CD4-positive, alpha-beta T cell treated with Interleukin-15 for 1 hour (primary cell): ENCODE results near the gene RPS29.

ENCODE experiments used
- DNase-seq: peaks from one replicate; pipeline ENCODE4 v3.0.0-alpha.2; 2020

The RPS29 gene

GRCh38 chr14:49549446-49549845, 36.7 kb downstream of the RPS29 start:
- no peak for DNase-seq

GRCh38 chr14:49546766-49547165, 39.4 kb downstream of the RPS29 start:
- DNase-seq = no peak

GRCh38 chr14:49545716-49546115, 40.5 kb downstream of the RPS29 start:
- no peak for DNase-seq

GRCh38 chr14:49545071-49545470, 41.1 kb downstream of the RPS29 start:
- DNase-seq = no peak

GRCh38 chr14:49541049-49541448, 45.1 kb downstream of the RPS29 start:
- DNase-seq = no peak

- DNase-seq = no peak
Observed at GRCh38 chr14:49538852-49539251, 47.3 kb downstream of the RPS29 start.
